K562 (cell line): Measurements from ENCODE around the gene MYL4. TPM values are rescaled to one million over a fixed set of nuclear protein-coding genes. Genes with fewer than 3 reads are reported as not detected.
A peak's percentile ranks its signal among the peaks of the same experiment; 100 is the strongest.

ENCODE experiments used
- ARID1B ChIP-seq: fragments of 450-650 bp; IDR thresholded peaks from 2 replicates; pipeline ENCODE4 v1.6.1; 2016; ENCODE audit warnings: antibody characterized with exemption, mild to moderate bottlenecking, inconsistent platforms
- ARID2 ChIP-seq: fragments of 450-650 bp; IDR thresholded peaks from 2 replicates; pipeline ENCODE4 v1.6.1; 2017; ENCODE audit warnings: antibody characterized with exemption, mild to moderate bottlenecking
- ARID4B ChIP-seq: sonication (generic); formaldehyde crosslinking; IDR thresholded peaks from 2 replicates; pipeline ENCODE4 v1.8.0; 2022; ENCODE audit warnings: mild to moderate bottlenecking, missing genetic modification reagents
- CXXC5 ChIP-seq: fragments of 250-450 bp; sonication (Bioruptor Pico); IDR thresholded peaks from 2 replicates; pipeline ENCODE4 v1.8.0; 2022; ENCODE audit warnings: inconsistent platforms, mild to moderate bottlenecking, moderate library complexity
- EHMT2 ChIP-seq: fragments of 450-650 bp; IDR thresholded peaks from 2 replicates; pipeline ENCODE4 v1.6.1; 2018; ENCODE audit warnings: antibody characterized with exemption
- ELF4 ChIP-seq: fragments of 450-650 bp; formaldehyde crosslinking; IDR thresholded peaks from 2 replicates; pipeline ENCODE4 v1.4.0; 2022; ENCODE audit warnings: missing genetic modification characterization
- EP400 ChIP-seq: fragments of 450-650 bp; IDR thresholded peaks from 2 replicates; pipeline ENCODE4 v1.6.1; 2017; ENCODE audit warnings: antibody characterized with exemption, mild to moderate bottlenecking, moderate library complexity
- GATAD2A ChIP-seq: fragments of 450-650 bp; IDR thresholded peaks from 2 replicates; pipeline ENCODE4 v1.6.1; 2017
- LARP7 ChIP-seq: fragments of 450-650 bp; IDR thresholded peaks from 2 replicates; pipeline ENCODE4 v1.6.1; 2016
- MYBL2 ChIP-seq, 2 experiments: fragments of 450-650 bp in 1 of 2; sonication (generic) in 1 of 2; formaldehyde crosslinking in 1 of 2; IDR thresholded peaks; 2 replicates each; pipeline versions ENCODE4 v1.6.1 to v1.8.1; 2017 to 2022; ENCODE audit warnings: borderline replicate concordance in 1 of 2, inconsistent platforms in 1 of 2, low read depth in 1 of 2, mild to moderate bottlenecking in 1 of 2, missing genetic modification reagents in 1 of 2, moderate library complexity in 1 of 2
- PTTG1 ChIP-seq: fragments of 450-650 bp; IDR thresholded peaks from 2 replicates; pipeline ENCODE4 v1.6.1; 2016; ENCODE audit warnings: low read depth, mild to moderate bottlenecking, missing genetic modification characterization, missing compliant biosample characterization
- RAD21 ChIP-seq, 2 experiments: fragments of 250-450 bp in 1 of 2; fragments of 450-650 bp in 1 of 2; sonication (Bioruptor Pico) in 1 of 2; formaldehyde crosslinking in 1 of 2; IDR thresholded peaks in 1 of 2; conservative IDR thresholded peaks in 1 of 2; 2 replicates each; pipeline versions ENCODE4 v1.4.0 to v1.8.0; 2020 to 2022; ENCODE audit warnings: mild to moderate bottlenecking in 2 of 2, moderate library complexity in 1 of 2
- RBM14 ChIP-seq: fragments of 200-400 bp; formaldehyde crosslinking; IDR thresholded peaks from 2 replicates; pipeline ENCODE4 v1.6.1; 2018; ENCODE audit warnings: low read depth, mild to moderate bottlenecking, low read length, moderate library complexity, borderline replicate concordance; ENCODE audit not compliant: insufficient read depth
- SMARCE1 ChIP-seq: fragments of 450-650 bp; IDR thresholded peaks from 2 replicates; pipeline ENCODE4 v1.7.1; 2016; ENCODE audit warnings: mild to moderate bottlenecking
- TBL1XR1 ChIP-seq, 2 experiments: IDR thresholded peaks; 2 replicates each; pipeline ENCODE4 v1.6.1; 2012; ENCODE audit warnings: improper control_type of control experiment in 2 of 2, low read length in 2 of 2, mild to moderate bottlenecking in 1 of 2
- TRIM28 ChIP-seq: fragments of 450-650 bp; IDR thresholded peaks from 2 replicates; pipeline ENCODE4 v1.6.1; 2017
- U2AF2 ChIP-seq: fragments of 200-400 bp; formaldehyde crosslinking; optimal IDR thresholded peaks from 2 replicates; pipeline ENCODE3; 2017; ENCODE audit warnings: low read depth, mild to moderate bottlenecking, low read length
- ZNF263 ChIP-seq: sonication (generic); formaldehyde crosslinking; IDR thresholded peaks from 2 replicates; pipeline ENCODE4 v1.8.0; 2022; ENCODE audit warnings: mild to moderate bottlenecking, missing genetic modification reagents, borderline replicate concordance
- ZNF830 ChIP-seq: fragments of 250-450 bp; sonication (Bioruptor Pico); IDR thresholded peaks from 2 replicates; pipeline ENCODE4 v1.5.0; 2021; ENCODE audit warnings: mild to moderate bottlenecking
- ZSCAN32 ChIP-seq: fragments of 450-650 bp; formaldehyde crosslinking; IDR thresholded peaks from 2 replicates; pipeline ENCODE4 v1.4.0; 2020; ENCODE audit warnings: mild to moderate bottlenecking, moderate library complexity
- polyA plus RNA-seq, 8 experiments: library from polyadenylated mRNA; depleted of rRNA in 4 of 8; stranded (reverse) in 5 of 8; unstranded in 3 of 8; fragments of >200 nt; fragmentation: Nextera tagmentation in 2 of 8; fragmentation: Illumina TruSeq in 1 of 8; extraction: Ambion mirVana in 2 of 8; extraction: Trizol in 1 of 8; gene quantifications; 2 replicates each; pipeline versions ENCODE4 v1.2.1 to v1.2.3, GENCODE V29; 2011 to 2014; ENCODE audit warnings: inconsistent platforms in 1 of 8, missing spikeins in 1 of 8
- total RNA-seq, 7 experiments: library from RNA; depleted of rRNA in 6 of 7; stranded (reverse); fragments of >200 nt in 6 of 7; fragmentation: Illumina TruSeq in 2 of 7; extraction: Trizol in 2 of 7; gene quantifications; 2 replicates each; pipeline versions ENCODE4 v1.2.1 to v1.2.3, GENCODE V29; 2011 to 2021; ENCODE audit warnings: low replicate concordance in 1 of 7

Gene MYL4
- total and polyA plus RNA-seq, 9 of the 15 experiments (the other 6 are each of a cell fraction or from before 2014, with no cell fraction given): 117 to 423 (median 221) TPM

- TF ChIP-seq RAD21 (CRISPR knock-in tag; conservative IDR thresholded peaks at IDR 0.05 in 1 of 2, IDR thresholded peaks at IDR 0.05 in 1 of 2): peak; percentile 99 to 100
- TF ChIP-seq EHMT2: no peak
- peak; percentile 80 for TF ChIP-seq CXXC5 (CRISPR knock-in tag)
- peak; percentile 55; the same call in 1 of the 2 replicates for TF ChIP-seq TRIM28
- TF ChIP-seq ZNF830: no peak
- no peak for TF ChIP-seq ARID4B (CRISPR knock-in tag)
- TF ChIP-seq LARP7: no peak
- no peak for TF ChIP-seq ZSCAN32 (CRISPR knock-in tag)
- TF ChIP-seq SMARCE1: no peak
- peak; percentile 52 for TF ChIP-seq EP400
- no peak for TF ChIP-seq RBM14
- TF ChIP-seq GATAD2A: peak; percentile 23
- peak; percentile 21; the same call in 1 of the 2 replicates for TF ChIP-seq ARID1B
- TF ChIP-seq TBL1XR1 (IDR thresholded peaks at IDR 0.05; ENCODE audit: low read length in 2 of 2): peak in 1 of 2 experiments; percentile 52; a peak in 1 of 4 replicates
- peak; percentile 99 for TF ChIP-seq ARID2
- no peak for TF ChIP-seq PTTG1 (tag)
- TF ChIP-seq U2AF2: no peak
- peak; percentile 40; the same call in 1 of the 2 replicates for TF ChIP-seq ZNF263 (CRISPR knock-in tag)
- TF ChIP-seq ELF4: peak; percentile 53; the same call in 1 of the 2 replicates
- no peak for TF ChIP-seq MYBL2 (IDR thresholded peaks at IDR 0.05; ENCODE audit: low read depth)
- no peak for TF ChIP-seq MYBL2 (CRISPR knock-in tag; IDR thresholded peaks at IDR 0.05; ENCODE audit: borderline replicate concordance)
Measured at GRCh38 chr17:47229535-47230443, 20.6 kb downstream of the MYL4 start (continued).
